ENCODE measurements around the gene FTHL17. TPM values are rescaled to one million over a fixed set of nuclear protein-coding genes. Genes with fewer than 3 reads are reported as not detected.

FTHL17 gene
- polyA plus RNA-seq, 1 of the 3 experiments (the other 2 are of a cell fraction): not detected

GRCh38 chrX:31091819-31092218 lies 20.0 kb upstream of the FTHL17 start:
- Histone ChIP-seq H4K20me1 (ENCODE audit: insufficient read depth) (no peaks in the 10 kb centered on the region), H3K27ac (ENCODE audit: low read depth in 2 of 2, low read length in 1 of 2) (no peak overlapping the region), H3K36me3 (replicated peaks in 1 of 2; ENCODE audit: control insufficient read depth in 1 of 2, insufficient read depth in 2 of 2, low read length in 1 of 2) (no peaks in the 10 kb centered on the region), H3K27me3 (ENCODE audit: insufficient read depth) (no peaks in the 10 kb centered on the region), H3K4me1 (ENCODE audit: control insufficient read depth in 1 of 2, insufficient read depth in 2 of 2, low read depth in 1 of 2, low read length in 1 of 2) (no peaks in the 10 kb centered on the region), H3K4me2 (no peak overlapping the region), H3K9me2 (no peaks in the 10 kb centered on the region), H3K9me3 (no peaks in the 10 kb centered on the region), H3K9ac (no peak overlapping the region), H3F3A (replicated peaks; ENCODE audit: insufficient read depth) (no peaks in the 10 kb centered on the region), H3K79me2 (ENCODE audit: insufficient read depth) (no peaks in the 10 kb centered on the region), H3K4me3 (ENCODE audit: low read depth in 2 of 2, low read length in 1 of 2) (no peak overlapping the region), H2AFZ (ENCODE audit: low read depth) (no peak overlapping the region)
- WGBS (ENCODE audit: low lambda C conversion rate): 15% methylated on average over 1 of the region's 1 CpG
- CTCF ChIA-PET: interaction anchor here (1.0 kb wide), 1 partner anchor 28 kb away, joined by 3 read pairs; no protein-coding TSS in a partner anchor
- POLR2A ChIA-PET: no interaction called here
- TF ChIP-seq RAD21 (IDR thresholded peaks at IDR 0.05; ENCODE audit: low read length) (no peak), MEF2A (IDR thresholded peaks at IDR 0.05; ENCODE audit: borderline replicate concordance, low read depth) (no peak), EZH2phosphoT487 (IDR thresholded peaks at IDR 0.05; ENCODE audit: borderline replicate concordance, low read depth) (no peak), POLR2AphosphoS5 (IDR thresholded peaks at IDR 0.05; ENCODE audit: low read depth, low read length) (no peak), RCOR1 (IDR thresholded peaks at IDR 0.05; ENCODE audit: low read length) (no peak), TEAD4 (IDR thresholded peaks at IDR 0.05; ENCODE audit: borderline replicate concordance, insufficient read depth) (no peak), FOXJ3 (CRISPR knock-in tag; IDR thresholded peaks at IDR 0.05) (no peak), ELF1 (IDR thresholded peaks at IDR 0.05) (no peak), TAF1 (IDR thresholded peaks at IDR 0.05; ENCODE audit: borderline replicate concordance, low read depth, low read length) (no peak), RXRA (IDR thresholded peaks at IDR 0.05; ENCODE audit: borderline replicate concordance, low read depth) (no peak), USF2 (IDR thresholded peaks at IDR 0.05; ENCODE audit: borderline replicate concordance, low read depth, low read length) (no peak), USF1 (IDR thresholded peaks at IDR 0.05; ENCODE audit: borderline replicate concordance, low read depth) (no peak), FOSL2 (IDR thresholded peaks at IDR 0.05; ENCODE audit: borderline replicate concordance, low read depth) (no peak), JUND (IDR thresholded peaks at IDR 0.05) (no peak), GATA2 (CRISPR knock-in tag; IDR thresholded peaks at IDR 0.05) (no peak), CTCF (IDR thresholded peaks at IDR 0.05) (no peak), MAX (IDR thresholded peaks at IDR 0.05; ENCODE audit: low read depth) (no peak), YY1 (IDR thresholded peaks at IDR 0.05; ENCODE audit: low read depth) (no peak), ZBTB33 (IDR thresholded peaks at IDR 0.05; ENCODE audit: borderline replicate concordance, low read depth) (no peak), SMC3 (IDR thresholded peaks at IDR 0.05; ENCODE audit: low read depth, low read length) (no peak)
- DNase-seq: no peak
